ENCODE measurements around the gene NCKAP1. TPM values are rescaled to one million over a fixed set of nuclear protein-coding genes. Genes with fewer than 3 reads are reported as not detected.

The NCKAP1 gene
- polyA plus RNA-seq (2013, experiment 1 of 2): 151 TPM
- polyA plus RNA-seq (2013, experiment 2 of 2): 160 TPM

DNA sequence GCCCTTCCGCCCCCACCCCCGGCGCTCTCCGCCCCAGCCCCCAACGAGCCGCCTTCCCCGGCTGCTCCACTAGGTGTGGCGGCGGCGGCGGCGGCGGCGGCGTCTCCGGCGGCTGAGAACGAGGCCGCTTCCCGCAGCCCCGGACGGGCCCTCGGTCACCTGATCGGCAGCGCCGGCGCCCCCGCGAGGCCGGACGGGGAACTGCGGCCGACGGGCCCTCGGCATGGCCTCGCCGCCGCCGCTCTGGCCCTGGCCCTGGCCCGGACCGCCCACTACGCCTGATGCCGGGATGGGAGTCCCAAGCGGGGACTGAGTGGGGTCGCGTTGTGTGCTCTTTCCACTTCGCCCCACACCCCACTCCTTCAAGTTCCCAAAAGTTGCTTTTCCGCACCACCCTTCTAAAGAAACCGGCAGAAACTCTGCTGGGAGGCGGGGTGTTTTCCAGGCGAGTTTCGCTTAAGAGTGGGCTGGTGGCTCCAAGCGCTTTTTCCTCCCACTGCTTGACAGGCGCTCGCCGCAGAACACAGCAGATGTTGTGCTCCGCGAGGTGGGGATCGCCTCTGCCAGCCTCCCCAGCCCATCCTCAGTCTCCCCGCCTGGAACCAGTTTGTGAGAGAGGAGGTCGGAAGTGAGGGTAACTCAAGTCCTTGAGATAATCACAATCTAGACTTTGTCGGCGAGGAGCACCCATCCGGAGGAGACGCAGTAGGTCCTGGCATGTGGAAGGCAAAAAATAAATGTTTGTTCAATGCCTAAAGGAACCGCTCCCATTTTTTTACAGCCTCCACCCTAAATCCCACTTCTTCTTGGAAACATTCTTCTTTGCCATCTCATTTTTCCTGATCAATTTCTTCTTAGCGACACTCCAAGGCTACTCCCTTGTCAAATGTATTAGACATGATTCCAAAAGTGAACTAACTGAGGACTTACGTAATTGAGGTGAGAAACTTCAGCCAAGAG lies at the start of gene NCKAP1:
NCKAP1 (minus strand) TSS at position 117 of the 960 bp plus-strand sequence. CDS start 358 bp downstream, outside the sequence.
- H3K36me3 ChIP-seq (ENCODE audit: control insufficient read depth, insufficient read depth, low read length): no peaks in the 10 kb centered on the region
- H3K4me3 ChIP-seq (ENCODE audit: extremely low read depth, insufficient read depth, low read length, poor library complexity, severe bottlenecking): peak within 1 kb of the TSS; percentile 70
- 7% methylated on average over 40 to 41 of the region's 68 CpGs for WGBS, 2 experiments (ENCODE audit: insufficient coverage in 2 of 2)
- H3K27ac ChIP-seq (ENCODE audit: low read depth, low read length, severe bottlenecking): peak within 1 kb of the TSS; percentile 95
- no peaks in the 10 kb centered on the region for H3K9me3 ChIP-seq (ENCODE audit: control insufficient read depth, low read length)
- peaks cover 5% of the 10 kb centered on the region for H3K4me1 ChIP-seq (ENCODE audit: control insufficient read depth, insufficient read depth, low read length, poor library complexity, severe bottlenecking)

- WGBS, 2 experiments (ENCODE audit: insufficient coverage in 2 of 2): 86 to 90% methylated on average over 1 of the region's 1 CpG
- no peaks in the 10 kb centered on the region for H3K9me3 ChIP-seq (ENCODE audit: control insufficient read depth, low read length)
- no peaks in the 10 kb centered on the region for H3K4me1 ChIP-seq (ENCODE audit: control insufficient read depth, insufficient read depth, low read length, poor library complexity, severe bottlenecking)
- no peak overlapping the region for H3K4me3 ChIP-seq (ENCODE audit: extremely low read depth, insufficient read depth, low read length, poor library complexity, severe bottlenecking)
- H3K27ac ChIP-seq (ENCODE audit: low read depth, low read length, severe bottlenecking): no peak overlapping the region
- H3K36me3 ChIP-seq (ENCODE audit: control insufficient read depth, insufficient read depth, low read length): no peaks in the 10 kb centered on the region
Measured at GRCh38 chr2:183081911-183082310, 43.7 kb upstream of the NCKAP1 start.

DNA sequence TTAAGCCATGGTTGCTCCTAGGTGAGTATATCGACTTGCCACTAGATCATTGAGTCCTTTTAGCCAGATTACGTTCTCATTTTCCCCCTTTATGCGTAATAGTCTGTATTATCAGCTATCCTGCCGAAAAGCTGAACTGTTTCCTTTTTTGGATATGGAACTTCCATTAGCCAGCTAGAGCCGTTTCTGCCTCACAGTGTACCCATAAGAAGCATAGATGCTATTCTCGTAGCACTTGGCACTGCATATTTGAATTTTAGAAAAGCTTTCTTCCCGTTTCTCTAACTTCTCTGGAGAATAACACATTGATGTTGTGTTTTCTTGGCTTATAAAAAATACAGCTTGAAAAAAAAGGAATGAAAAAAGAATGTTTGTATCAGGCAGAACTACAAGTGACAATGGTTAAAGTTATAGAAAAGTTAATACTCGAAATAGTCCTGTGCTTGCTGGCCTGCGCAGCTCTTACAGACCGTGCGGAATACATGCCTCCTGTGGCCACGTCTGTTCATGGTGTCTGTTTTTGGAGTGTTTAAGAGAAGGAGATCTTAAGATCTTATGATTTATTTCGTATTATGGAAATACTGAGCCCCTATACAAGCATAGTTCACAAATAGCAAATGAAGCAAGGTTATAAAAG lies 41.0 kb upstream of the NCKAP1 start:
- 86% methylated on average over 6 to 11 of the region's 13 CpGs for WGBS, 2 experiments (ENCODE audit: insufficient coverage in 2 of 2)

DNA sequence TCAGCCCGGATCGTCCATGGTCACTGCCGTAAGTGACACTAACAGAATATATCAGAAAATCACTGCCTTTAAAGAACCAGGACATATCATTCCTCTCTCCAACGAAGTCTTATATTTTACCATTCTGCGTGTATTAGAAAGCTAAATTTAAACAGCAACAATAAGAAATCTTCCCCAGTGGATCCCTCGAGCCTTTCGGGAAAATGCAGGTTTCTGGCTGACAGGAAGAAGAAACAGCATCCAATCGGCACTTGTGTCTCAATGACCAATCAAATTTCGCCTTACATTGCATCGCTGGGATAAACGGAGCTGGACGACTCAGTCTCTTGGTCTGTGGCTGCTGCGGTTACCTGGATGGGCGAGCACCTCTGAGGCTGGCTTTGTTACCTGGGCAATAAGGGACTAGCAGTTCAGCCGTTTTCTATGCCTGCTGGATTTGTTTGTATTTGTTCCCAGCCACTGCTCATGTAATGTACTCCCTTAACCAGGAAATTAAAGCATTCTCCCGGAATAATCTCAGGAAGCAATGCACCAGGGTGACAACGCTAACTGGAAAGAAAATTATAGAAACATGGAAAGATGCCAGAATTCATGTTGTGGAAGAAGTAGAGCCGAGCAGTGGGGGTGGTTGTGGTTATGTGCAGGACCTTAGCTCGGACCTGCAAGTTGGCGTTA lies 40.3 kb upstream of the NCKAP1 start, which contains the start of gene DUSP19:
DUSP19 (plus strand) TSS at position 284 of the 675 bp plus-strand sequence; CDS start at position 471, 187 bp downstream.
- H3K4me3 ChIP-seq (ENCODE audit: extremely low read depth, insufficient read depth, low read length, poor library complexity, severe bottlenecking): peak within 1 kb of the TSS; percentile 47
- no peaks in the 10 kb centered on the region for H3K4me1 ChIP-seq (ENCODE audit: control insufficient read depth, insufficient read depth, low read length, poor library complexity, severe bottlenecking)
- WGBS, 2 experiments (ENCODE audit: insufficient coverage in 2 of 2): 38 to 43% methylated on average over 17 of the region's 20 CpGs
- no peaks in the 10 kb centered on the region for H3K9me3 ChIP-seq (ENCODE audit: control insufficient read depth, low read length)
- H3K27ac ChIP-seq (ENCODE audit: low read depth, low read length, severe bottlenecking): no peak within 1 kb of the TSS
- no peaks in the 10 kb centered on the region for H3K36me3 ChIP-seq (ENCODE audit: control insufficient read depth, insufficient read depth, low read length)

More for the DNA sequence above, 41.0 kb upstream of the NCKAP1 start:
- no peak overlapping the region for H3K27ac ChIP-seq (ENCODE audit: low read depth, low read length, severe bottlenecking)
- H3K4me1 ChIP-seq (ENCODE audit: control insufficient read depth, insufficient read depth, low read length, poor library complexity, severe bottlenecking): no peaks in the 10 kb centered on the region
- H3K36me3 ChIP-seq (ENCODE audit: control insufficient read depth, insufficient read depth, low read length): no peaks in the 10 kb centered on the region
- no peaks in the 10 kb centered on the region for H3K9me3 ChIP-seq (ENCODE audit: control insufficient read depth, low read length)
- H3K4me3 ChIP-seq (ENCODE audit: extremely low read depth, insufficient read depth, low read length, poor library complexity, severe bottlenecking): peak overlapping the region; percentile 47

DNA sequence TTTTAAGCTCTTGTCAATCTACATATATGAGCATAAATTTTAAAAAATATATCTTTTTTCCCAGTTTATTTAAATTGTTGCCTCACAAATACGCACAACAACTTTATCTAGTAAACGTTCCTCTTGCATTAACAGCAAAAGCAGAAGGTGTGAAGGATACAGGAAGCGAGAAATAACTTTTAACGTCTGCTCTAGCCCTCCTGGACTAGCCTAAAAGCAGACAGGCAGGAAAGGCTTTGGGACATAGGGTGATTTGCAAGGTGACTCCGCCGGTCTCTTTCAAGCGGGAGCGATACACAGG lies 39.9 kb upstream of the NCKAP1 start:
- WGBS, 2 experiments (ENCODE audit: insufficient coverage in 2 of 2): 21 to 60% methylated on average over 4 to 6 of the region's 8 CpGs
- Histone ChIP-seq H3K36me3 (ENCODE audit: control insufficient read depth, insufficient read depth, low read length) (no peaks in the 10 kb centered on the region), H3K4me3 (ENCODE audit: extremely low read depth, insufficient read depth, low read length, poor library complexity, severe bottlenecking) (peak overlapping the region; percentile 47), H3K27ac (ENCODE audit: low read depth, low read length, severe bottlenecking) (no peak overlapping the region), H3K4me1 (ENCODE audit: control insufficient read depth, insufficient read depth, low read length, poor library complexity, severe bottlenecking) (no peaks in the 10 kb centered on the region), H3K9me3 (ENCODE audit: control insufficient read depth, low read length) (no peaks in the 10 kb centered on the region)

- H3K27ac ChIP-seq (ENCODE audit: low read depth, low read length, severe bottlenecking): no peak overlapping the region
- no peaks in the 10 kb centered on the region for H3K4me1 ChIP-seq (ENCODE audit: control insufficient read depth, insufficient read depth, low read length, poor library complexity, severe bottlenecking)
- peaks cover 5% of the 10 kb centered on the region for H3K9me3 ChIP-seq (ENCODE audit: control insufficient read depth, low read length)
- WGBS, 2 experiments (ENCODE audit: insufficient coverage in 2 of 2): 85 to 94% methylated on average over 5 to 6 of the region's 7 CpGs
- no peak overlapping the region for H3K4me3 ChIP-seq (ENCODE audit: extremely low read depth, insufficient read depth, low read length, poor library complexity, severe bottlenecking)
- H3K36me3 ChIP-seq (ENCODE audit: control insufficient read depth, insufficient read depth, low read length): no peaks in the 10 kb centered on the region
Measured at GRCh38 chr2:183072177-183072576, 33.9 kb upstream of the NCKAP1 start.

GRCh38 chr2:183070942-183071844 lies 32.9 kb upstream of the NCKAP1 start:
- no peak overlapping the region for H3K4me3 ChIP-seq (ENCODE audit: extremely low read depth, insufficient read depth, low read length, poor library complexity, severe bottlenecking)
- H3K9me3 ChIP-seq (ENCODE audit: control insufficient read depth, low read length): peaks cover 5% of the 10 kb centered on the region
- WGBS, 2 experiments (ENCODE audit: insufficient coverage in 2 of 2): 84 to 85% methylated on average over 34 of the region's 34 CpGs
- H3K27ac ChIP-seq (ENCODE audit: low read depth, low read length, severe bottlenecking): no peak overlapping the region
- H3K36me3 ChIP-seq (ENCODE audit: control insufficient read depth, insufficient read depth, low read length): no peaks in the 10 kb centered on the region
- H3K4me1 ChIP-seq (ENCODE audit: control insufficient read depth, insufficient read depth, low read length, poor library complexity, severe bottlenecking): no peaks in the 10 kb centered on the region

DNA sequence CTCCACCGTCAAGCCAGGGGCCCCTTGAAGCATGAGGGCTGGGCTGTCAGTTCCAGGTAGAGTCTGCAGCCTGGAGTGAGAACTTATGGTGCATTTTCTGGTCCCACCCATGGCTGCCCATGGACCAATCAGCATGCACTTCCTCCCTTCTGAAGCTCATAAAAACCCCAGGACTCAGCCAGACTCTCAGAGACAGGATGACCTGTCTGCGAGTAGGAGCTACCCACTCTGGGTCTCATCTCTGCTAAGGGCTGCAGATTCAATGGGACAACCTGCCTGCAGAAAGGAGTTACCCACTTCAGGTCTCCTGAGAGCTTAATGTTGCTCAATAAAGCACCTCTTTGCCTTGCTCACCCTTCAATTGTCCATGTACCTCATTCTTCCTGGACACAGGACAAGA lies 30.9 kb upstream of the NCKAP1 start:
- H3K9me3 ChIP-seq (ENCODE audit: control insufficient read depth, low read length): peaks cover 5% of the 10 kb centered on the region
- no peaks in the 10 kb centered on the region for H3K4me1 ChIP-seq (ENCODE audit: control insufficient read depth, insufficient read depth, low read length, poor library complexity, severe bottlenecking)
- H3K4me3 ChIP-seq (ENCODE audit: extremely low read depth, insufficient read depth, low read length, poor library complexity, severe bottlenecking): no peak overlapping the region
- 82 to 100% methylated on average over 2 of the region's 2 CpGs for WGBS, 2 experiments (ENCODE audit: insufficient coverage in 2 of 2)
- H3K36me3 ChIP-seq (ENCODE audit: control insufficient read depth, insufficient read depth, low read length): no peaks in the 10 kb centered on the region
- H3K27ac ChIP-seq (ENCODE audit: low read depth, low read length, severe bottlenecking): no peak overlapping the region

DNA sequence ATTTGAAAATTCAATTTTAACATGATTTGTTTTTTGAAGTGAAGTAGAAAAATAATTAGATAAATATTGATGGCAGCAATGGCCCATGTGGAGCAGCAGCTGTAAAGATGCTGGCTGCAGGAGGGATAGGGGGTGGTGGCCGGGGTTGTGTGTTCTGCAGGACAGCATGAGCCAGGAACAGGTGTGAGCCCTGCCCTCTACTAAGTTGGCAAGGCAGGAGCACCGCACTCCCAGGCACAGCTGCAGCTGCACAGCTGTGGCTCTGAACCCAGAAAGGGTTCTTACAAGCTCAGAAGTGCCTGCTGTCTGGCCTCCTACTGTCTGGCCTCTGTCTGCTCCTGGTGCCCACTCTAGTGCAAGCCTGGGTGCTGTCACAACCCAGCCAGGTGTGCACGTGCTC lies 30.3 kb upstream of the NCKAP1 start:
- Histone ChIP-seq H3K9me3 (ENCODE audit: control insufficient read depth, low read length) (peaks cover 5% of the 10 kb centered on the region), H3K27ac (ENCODE audit: low read depth, low read length, severe bottlenecking) (no peak overlapping the region), H3K4me3 (ENCODE audit: extremely low read depth, insufficient read depth, low read length, poor library complexity, severe bottlenecking) (no peak overlapping the region), H3K4me1 (ENCODE audit: control insufficient read depth, insufficient read depth, low read length, poor library complexity, severe bottlenecking) (no peaks in the 10 kb centered on the region), H3K36me3 (ENCODE audit: control insufficient read depth, insufficient read depth, low read length) (no peaks in the 10 kb centered on the region)
- WGBS, 2 experiments (ENCODE audit: insufficient coverage in 2 of 2): 81 to 94% methylated on average over 2 of the region's 3 CpGs

DNA sequence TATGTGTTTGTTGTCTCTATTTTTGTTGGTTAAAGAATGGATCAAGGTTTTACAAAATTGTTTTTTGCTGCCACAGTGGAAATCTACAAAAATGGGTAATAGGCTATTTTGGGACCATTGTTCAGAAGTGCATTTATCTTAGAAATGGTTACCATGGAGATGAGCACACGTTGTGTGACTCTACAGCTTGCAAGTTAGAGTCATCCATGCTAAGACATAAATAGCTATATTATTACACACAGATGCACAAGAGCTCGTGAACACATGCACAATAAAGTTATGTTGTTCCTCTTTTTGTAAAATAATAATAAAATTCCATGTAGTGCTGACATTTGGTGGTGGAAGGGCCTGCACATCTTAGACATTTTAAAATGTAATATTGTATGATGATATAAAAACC lies 24.8 kb upstream of the NCKAP1 start:
- Histone ChIP-seq H3K4me1 (ENCODE audit: control insufficient read depth, insufficient read depth, low read length, poor library complexity, severe bottlenecking) (no peaks in the 10 kb centered on the region), H3K4me3 (ENCODE audit: extremely low read depth, insufficient read depth, low read length, poor library complexity, severe bottlenecking) (no peak overlapping the region), H3K27ac (ENCODE audit: low read depth, low read length, severe bottlenecking) (peak overlapping the region; percentile 42), H3K9me3 (ENCODE audit: control insufficient read depth, low read length) (no peaks in the 10 kb centered on the region), H3K36me3 (ENCODE audit: control insufficient read depth, insufficient read depth, low read length) (no peaks in the 10 kb centered on the region)
- WGBS, 2 experiments (ENCODE audit: insufficient coverage in 2 of 2): 40% methylated on average over 1 of the region's 2 CpGs; no CpG with 5 or more reads in 1 of the 2 experiments

Measured in mesodermal cell (in vitro differentiated cells).